Measurements from ENCODE around the gene ZSWIM7. TPM values are rescaled to one million over a fixed set of nuclear protein-coding genes. Genes with fewer than 3 reads are reported as not detected.

ZSWIM7 gene
- total RNA-seq, 1 donor from 2014 or later, result 41.6 TPM

DNA sequence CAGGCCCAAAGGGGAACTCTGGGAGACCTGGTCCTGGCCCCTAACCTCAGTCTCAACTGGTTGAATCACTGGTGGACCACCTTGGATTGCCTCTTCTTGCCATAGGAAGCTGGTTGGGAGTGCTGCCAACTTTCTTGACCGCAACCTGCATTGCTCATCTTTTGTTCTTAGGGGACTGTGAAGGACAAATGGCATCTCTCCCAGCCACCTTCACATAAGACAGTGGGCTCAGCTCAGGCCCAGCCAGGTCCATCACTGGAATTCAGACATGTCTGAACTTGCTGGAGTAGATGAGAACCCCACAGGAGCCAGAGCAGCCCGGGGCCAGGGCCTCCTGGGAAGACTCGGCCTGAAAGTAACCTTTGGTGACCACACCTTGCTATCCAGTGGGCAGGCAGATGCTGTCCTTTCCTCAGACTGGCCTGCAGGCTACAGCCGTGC is 35.8 kb downstream of the ZSWIM7 start:
- no peak for DNase-seq (ENCODE audit: low read depth)
- H3K4me3 ChIP-seq (ENCODE audit: low read depth, low read length), result no peak overlapping the region
- H3K27me3 ChIP-seq (ENCODE audit: control insufficient read depth, insufficient read depth, low read length), result no peaks in the 10 kb centered on the region
- TF ChIP-seq, protein P1, sequence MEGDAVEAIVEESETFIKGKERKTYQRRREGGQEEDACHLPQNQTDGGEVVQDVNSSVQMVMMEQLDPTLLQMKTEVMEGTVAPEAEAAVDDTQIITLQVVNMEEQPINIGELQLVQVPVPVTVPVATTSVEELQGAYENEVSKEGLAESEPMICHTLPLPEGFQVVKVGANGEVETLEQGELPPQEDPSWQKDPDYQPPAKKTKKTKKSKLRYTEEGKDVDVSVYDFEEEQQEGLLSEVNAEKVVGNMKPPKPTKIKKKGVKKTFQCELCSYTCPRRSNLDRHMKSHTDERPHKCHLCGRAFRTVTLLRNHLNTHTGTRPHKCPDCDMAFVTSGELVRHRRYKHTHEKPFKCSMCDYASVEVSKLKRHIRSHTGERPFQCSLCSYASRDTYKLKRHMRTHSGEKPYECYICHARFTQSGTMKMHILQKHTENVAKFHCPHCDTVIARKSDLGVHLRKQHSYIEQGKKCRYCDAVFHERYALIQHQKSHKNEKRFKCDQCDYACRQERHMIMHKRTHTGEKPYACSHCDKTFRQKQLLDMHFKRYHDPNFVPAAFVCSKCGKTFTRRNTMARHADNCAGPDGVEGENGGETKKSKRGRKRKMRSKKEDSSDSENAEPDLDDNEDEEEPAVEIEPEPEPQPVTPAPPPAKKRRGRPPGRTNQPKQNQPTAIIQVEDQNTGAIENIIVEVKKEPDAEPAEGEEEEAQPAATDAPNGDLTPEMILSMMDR (IDR thresholded peaks at IDR 0.05; ENCODE audit: insufficient read depth, low read length, poor library complexity, severe bottlenecking), result no peak
- no peaks in the 10 kb centered on the region for H3K36me3 ChIP-seq (ENCODE audit: control insufficient read depth, insufficient read depth, low read length)

DNA sequence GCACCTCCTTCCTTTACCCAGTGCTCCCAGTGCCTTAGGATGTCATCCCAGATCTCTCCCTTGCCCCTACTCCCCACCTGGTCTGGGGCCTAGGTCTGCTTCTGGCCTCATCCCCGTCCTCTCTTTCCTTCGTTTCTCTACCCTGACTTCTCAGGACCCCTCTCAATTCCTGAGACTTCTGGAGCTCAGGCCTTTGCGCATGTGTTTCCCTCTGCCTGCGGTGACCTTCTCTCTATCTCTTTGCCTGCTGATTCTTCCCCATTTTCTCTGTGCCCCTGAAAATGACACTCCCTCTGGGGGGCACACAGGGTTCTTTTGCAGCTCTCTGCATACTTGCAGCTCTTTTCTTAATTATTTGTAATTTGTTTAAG is 41.0 kb downstream of the ZSWIM7 start:
- Histone ChIP-seq H3K36me3 (ENCODE audit: control insufficient read depth, insufficient read depth, low read length) (no peaks in the 10 kb centered on the region), H3K27me3 (ENCODE audit: control insufficient read depth, insufficient read depth, low read length) (no peaks in the 10 kb centered on the region), H3K4me3 (ENCODE audit: low read depth, low read length) (no peak overlapping the region)
- no peak for DNase-seq (ENCODE audit: low read depth)
- TF ChIP-seq, protein P1 (IDR thresholded peaks at IDR 0.05; ENCODE audit: insufficient read depth, low read length, poor library complexity, severe bottlenecking), result no peak

DNA sequence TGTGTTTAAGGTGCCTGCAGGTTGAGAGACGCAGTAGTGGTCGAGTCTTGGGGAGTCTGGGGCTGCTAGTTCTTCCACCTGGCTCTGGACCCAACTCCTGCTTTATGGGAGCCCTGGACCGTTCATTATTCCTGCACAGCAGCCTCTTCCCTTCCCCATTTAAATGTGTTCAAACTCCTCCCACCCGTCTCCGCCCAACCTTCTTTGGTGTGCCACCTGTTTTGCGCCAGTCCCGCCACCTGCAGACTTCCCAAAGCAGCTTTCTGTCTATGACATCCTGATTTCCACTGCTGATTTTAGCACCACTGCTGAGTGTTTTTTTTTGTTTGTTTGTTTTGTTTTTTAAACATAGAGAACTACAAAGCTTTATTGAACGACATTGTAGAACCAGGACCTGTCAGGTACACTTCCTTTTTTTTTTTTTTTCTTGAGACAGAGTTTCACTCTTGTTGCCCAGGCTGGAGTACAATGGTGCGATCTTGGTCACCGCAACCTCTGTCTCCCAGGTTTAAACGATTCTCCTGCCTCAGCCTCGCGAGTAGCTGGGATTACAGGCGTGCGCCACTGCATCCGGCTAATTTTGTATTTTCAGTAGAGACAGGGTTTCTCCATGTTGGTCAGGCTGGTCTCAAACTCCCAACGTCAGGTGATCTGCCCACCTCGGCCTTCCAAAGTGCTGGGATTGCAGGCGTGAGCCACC is 41.7 kb downstream of the ZSWIM7 start:
- TF ChIP-seq, protein P1 (IDR thresholded peaks at IDR 0.05; ENCODE audit: insufficient read depth, low read length, poor library complexity, severe bottlenecking), result no peak
- Histone ChIP-seq H3K27me3 (ENCODE audit: control insufficient read depth, insufficient read depth, low read length) (no peaks in the 10 kb centered on the region), H3K36me3 (ENCODE audit: control insufficient read depth, insufficient read depth, low read length) (no peaks in the 10 kb centered on the region), H3K4me3 (ENCODE audit: low read depth, low read length) (no peak overlapping the region)
- DNase-seq (ENCODE audit: low read depth), result no peak

DNA sequence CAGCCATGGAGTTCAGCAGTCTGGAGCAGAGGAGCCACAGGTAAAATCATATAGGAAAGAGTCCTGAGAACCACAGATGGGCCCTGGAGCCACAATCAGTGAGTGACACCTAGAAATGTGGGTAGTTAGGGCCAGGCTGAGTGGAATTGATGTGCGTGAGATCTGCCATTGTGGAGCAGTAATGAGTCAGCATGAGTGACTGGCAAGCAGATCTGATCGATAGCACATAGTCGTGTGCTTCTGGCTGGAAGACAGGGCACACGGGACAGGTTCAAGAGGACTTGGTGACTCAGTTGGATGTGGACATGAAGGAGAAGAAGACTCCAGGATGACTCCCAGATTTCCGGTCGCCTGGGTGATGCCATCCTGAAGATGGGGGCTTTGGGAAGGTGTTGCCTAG is 42.3 kb downstream of the ZSWIM7 start:
- no peaks in the 10 kb centered on the region for H3K27me3 ChIP-seq (ENCODE audit: control insufficient read depth, insufficient read depth, low read length)
- DNase-seq (ENCODE audit: low read depth), result no peak
- TF ChIP-seq, protein P1 (IDR thresholded peaks at IDR 0.05; ENCODE audit: insufficient read depth, low read length, poor library complexity, severe bottlenecking), result no peak
- no peak overlapping the region for H3K4me3 ChIP-seq (ENCODE audit: low read depth, low read length)
- no peaks in the 10 kb centered on the region for H3K36me3 ChIP-seq (ENCODE audit: control insufficient read depth, insufficient read depth, low read length)

DNA sequence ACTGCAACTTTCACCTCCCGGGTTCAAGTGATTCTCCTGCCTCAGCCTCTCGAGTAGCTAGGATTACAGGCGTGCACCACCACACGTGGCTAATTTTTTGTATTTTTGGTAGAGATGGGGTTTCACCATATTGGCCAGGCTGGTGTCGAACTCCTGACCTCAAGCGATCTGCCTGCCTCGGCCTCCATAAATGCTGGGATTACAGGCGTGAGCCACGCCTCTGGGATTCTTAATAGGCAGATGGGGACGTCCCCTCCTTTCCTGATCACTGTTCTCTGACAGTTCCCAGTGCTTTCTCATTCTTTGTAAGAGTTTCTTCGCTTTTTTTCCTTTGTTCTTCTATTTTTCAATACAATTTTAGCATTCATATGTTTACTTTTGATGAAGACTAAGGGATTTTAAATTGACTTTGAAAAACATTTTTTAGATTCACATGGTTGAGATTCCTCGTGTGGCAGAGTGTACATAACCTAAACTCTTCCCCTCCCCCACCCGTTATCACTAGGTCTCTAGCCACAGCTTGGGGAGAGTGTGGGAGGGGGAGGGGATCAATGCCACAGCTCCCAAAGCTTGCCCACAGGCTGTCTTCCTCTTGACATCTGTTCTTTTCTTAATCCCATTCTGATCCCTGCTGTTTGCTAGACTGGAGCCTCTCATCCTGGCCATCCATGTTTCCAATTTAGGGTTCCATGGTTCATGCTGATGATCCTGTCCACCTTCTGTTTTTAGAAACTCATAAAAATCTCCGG is 43.5 kb downstream of the ZSWIM7 start:
- H3K36me3 ChIP-seq (ENCODE audit: control insufficient read depth, insufficient read depth, low read length), result no peaks in the 10 kb centered on the region
- no peak for DNase-seq (ENCODE audit: low read depth)
- no peak overlapping the region for H3K4me3 ChIP-seq (ENCODE audit: low read depth, low read length)
- H3K27me3 ChIP-seq (ENCODE audit: control insufficient read depth, insufficient read depth, low read length), result no peaks in the 10 kb centered on the region
- TF ChIP-seq, protein P1 (IDR thresholded peaks at IDR 0.05; ENCODE audit: insufficient read depth, low read length, poor library complexity, severe bottlenecking), result no peak

All from kidney epithelial cell (primary cell).